HEK293 (cell line): ENCODE data around the gene SLC16A7.

Source experiments
- ATF2 ChIP-seq: fragments of 450-650 bp; formaldehyde crosslinking; IDR thresholded peaks from 2 replicates; pipeline ENCODE4 v1.5.1; 2016; ENCODE audit warnings: missing biosample characterization, missing genetic modification characterization, low read depth
- PBX3 ChIP-seq: sonication (generic); formaldehyde crosslinking; IDR thresholded peaks from 2 replicates; pipeline ENCODE4 v1.8.1; 2022; ENCODE audit warnings: mild to moderate bottlenecking, moderate library complexity, missing genetic modification reagents
- REST ChIP-seq: fragments of 450-650 bp; formaldehyde crosslinking; IDR thresholded peaks from 2 replicates; pipeline ENCODE4 v1.5.1; 2016; ENCODE audit warnings: missing biosample characterization, missing genetic modification characterization
- SALL2 ChIP-seq: fragments of 450-650 bp; formaldehyde crosslinking; IDR thresholded peaks from 2 replicates; pipeline ENCODE4 v1.5.0; 2017; ENCODE audit warnings: missing biosample characterization, mild to moderate bottlenecking, missing genetic modification characterization, borderline replicate concordance
- YY1 ChIP-seq: fragments of 450-650 bp; formaldehyde crosslinking; IDR thresholded peaks from 2 replicates; pipeline ENCODE4 v1.5.1; 2018; ENCODE audit warnings: missing biosample characterization, missing genetic modification characterization
- ZBTB17 ChIP-seq: fragments of 450-650 bp; formaldehyde crosslinking; IDR thresholded peaks from 2 replicates; pipeline ENCODE4 v1.5.1; 2016; ENCODE audit warnings: missing biosample characterization, missing genetic modification characterization
- ZFHX2 ChIP-seq: fragments of 450-650 bp; formaldehyde crosslinking; conservative IDR thresholded peaks from 2 replicates; pipeline ENCODE4 v1.5.1; 2016; ENCODE audit warnings: missing biosample characterization, missing genetic modification characterization
- ZNF16 ChIP-seq: fragments of 450-650 bp; formaldehyde crosslinking; IDR thresholded peaks from 2 replicates; pipeline ENCODE4 v1.5.1; 2016; ENCODE audit warnings: low read depth, missing biosample characterization, missing genetic modification characterization
- ZNF2 ChIP-seq: fragments of 450-650 bp; formaldehyde crosslinking; IDR thresholded peaks from 2 replicates; pipeline ENCODE4 v1.5.1; 2016; ENCODE audit warnings: missing biosample characterization, missing genetic modification characterization
- ZNF211 ChIP-seq: fragments of 450-650 bp; formaldehyde crosslinking; IDR thresholded peaks from 2 replicates; pipeline ENCODE4 v1.5.1; 2016; ENCODE audit warnings: low read depth, missing biosample characterization, missing genetic modification characterization
- TF ChIP-seq, protein P1 (sequence below): fragments of 450-650 bp; formaldehyde crosslinking; IDR thresholded peaks from 2 replicates; pipeline ENCODE4 v1.5.1; 2016; ENCODE audit warnings: missing biosample characterization, missing genetic modification characterization
- TF ChIP-seq, protein P2 (sequence below): fragments of 450-650 bp; formaldehyde crosslinking; IDR thresholded peaks from 2 replicates; pipeline ENCODE4 v1.5.1; 2017; ENCODE audit warnings: missing biosample characterization, missing genetic modification characterization
- TF ChIP-seq, protein P3 (sequence below): fragments of 450-650 bp; formaldehyde crosslinking; IDR thresholded peaks from 2 replicates; pipeline ENCODE4 v1.5.1; 2017; ENCODE audit warnings: missing biosample characterization, mild to moderate bottlenecking, missing genetic modification characterization, moderate library complexity

DNA sequence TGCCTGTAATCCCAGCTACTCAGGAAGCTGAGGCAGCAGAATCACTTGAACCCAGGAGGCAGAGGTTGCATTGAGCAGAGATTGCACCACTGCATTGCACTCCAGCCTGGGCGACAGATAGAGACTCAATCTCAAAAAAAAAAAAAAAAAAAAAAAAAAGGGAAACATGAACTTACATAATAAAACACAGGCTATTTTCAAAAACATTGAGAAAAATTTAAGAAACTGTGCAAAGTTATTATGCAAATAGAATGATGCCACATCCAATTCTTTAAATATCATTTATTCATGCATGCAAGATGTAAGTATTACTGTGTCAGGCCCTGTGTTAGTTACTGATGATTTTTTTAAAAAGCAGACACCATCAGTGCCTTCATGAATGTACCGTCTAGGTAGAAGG, 20.0 kb upstream of the SLC16A7 start:
- TF ChIP-seq ZFHX2 (tag by site-specific recombination), result no peak
- no peak for TF ChIP-seq ZNF211 (tag by site-specific recombination)
- no peak for TF ChIP-seq YY1 (tag by site-specific recombination)
- no peak for TF ChIP-seq SALL2 (tag by site-specific recombination)
- TF ChIP-seq, protein P1, sequence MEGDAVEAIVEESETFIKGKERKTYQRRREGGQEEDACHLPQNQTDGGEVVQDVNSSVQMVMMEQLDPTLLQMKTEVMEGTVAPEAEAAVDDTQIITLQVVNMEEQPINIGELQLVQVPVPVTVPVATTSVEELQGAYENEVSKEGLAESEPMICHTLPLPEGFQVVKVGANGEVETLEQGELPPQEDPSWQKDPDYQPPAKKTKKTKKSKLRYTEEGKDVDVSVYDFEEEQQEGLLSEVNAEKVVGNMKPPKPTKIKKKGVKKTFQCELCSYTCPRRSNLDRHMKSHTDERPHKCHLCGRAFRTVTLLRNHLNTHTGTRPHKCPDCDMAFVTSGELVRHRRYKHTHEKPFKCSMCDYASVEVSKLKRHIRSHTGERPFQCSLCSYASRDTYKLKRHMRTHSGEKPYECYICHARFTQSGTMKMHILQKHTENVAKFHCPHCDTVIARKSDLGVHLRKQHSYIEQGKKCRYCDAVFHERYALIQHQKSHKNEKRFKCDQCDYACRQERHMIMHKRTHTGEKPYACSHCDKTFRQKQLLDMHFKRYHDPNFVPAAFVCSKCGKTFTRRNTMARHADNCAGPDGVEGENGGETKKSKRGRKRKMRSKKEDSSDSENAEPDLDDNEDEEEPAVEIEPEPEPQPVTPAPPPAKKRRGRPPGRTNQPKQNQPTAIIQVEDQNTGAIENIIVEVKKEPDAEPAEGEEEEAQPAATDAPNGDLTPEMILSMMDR (tag by site-specific recombination), result no peak
- no peak for TF ChIP-seq ZNF2 (tag by site-specific recombination)
- TF ChIP-seq ZNF16, result no peak
- TF ChIP-seq ZBTB17 (tag by site-specific recombination), result no peak
- no peak for TF ChIP-seq ATF2
- no peak for TF ChIP-seq REST (tag by site-specific recombination)
- TF ChIP-seq, protein P2, sequence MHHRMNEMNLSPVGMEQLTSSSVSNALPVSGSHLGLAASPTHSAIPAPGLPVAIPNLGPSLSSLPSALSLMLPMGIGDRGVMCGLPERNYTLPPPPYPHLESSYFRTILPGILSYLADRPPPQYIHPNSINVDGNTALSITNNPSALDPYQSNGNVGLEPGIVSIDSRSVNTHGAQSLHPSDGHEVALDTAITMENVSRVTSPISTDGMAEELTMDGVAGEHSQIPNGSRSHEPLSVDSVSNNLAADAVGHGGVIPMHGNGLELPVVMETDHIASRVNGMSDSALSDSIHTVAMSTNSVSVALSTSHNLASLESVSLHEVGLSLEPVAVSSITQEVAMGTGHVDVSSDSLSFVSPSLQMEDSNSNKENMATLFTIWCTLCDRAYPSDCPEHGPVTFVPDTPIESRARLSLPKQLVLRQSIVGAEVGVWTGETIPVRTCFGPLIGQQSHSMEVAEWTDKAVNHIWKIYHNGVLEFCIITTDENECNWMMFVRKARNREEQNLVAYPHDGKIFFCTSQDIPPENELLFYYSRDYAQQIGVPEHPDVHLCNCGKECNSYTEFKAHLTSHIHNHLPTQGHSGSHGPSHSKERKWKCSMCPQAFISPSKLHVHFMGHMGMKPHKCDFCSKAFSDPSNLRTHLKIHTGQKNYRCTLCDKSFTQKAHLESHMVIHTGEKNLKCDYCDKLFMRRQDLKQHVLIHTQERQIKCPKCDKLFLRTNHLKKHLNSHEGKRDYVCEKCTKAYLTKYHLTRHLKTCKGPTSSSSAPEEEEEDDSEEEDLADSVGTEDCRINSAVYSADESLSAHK (tag by site-specific recombination), result no peak
- TF ChIP-seq, protein P3, sequence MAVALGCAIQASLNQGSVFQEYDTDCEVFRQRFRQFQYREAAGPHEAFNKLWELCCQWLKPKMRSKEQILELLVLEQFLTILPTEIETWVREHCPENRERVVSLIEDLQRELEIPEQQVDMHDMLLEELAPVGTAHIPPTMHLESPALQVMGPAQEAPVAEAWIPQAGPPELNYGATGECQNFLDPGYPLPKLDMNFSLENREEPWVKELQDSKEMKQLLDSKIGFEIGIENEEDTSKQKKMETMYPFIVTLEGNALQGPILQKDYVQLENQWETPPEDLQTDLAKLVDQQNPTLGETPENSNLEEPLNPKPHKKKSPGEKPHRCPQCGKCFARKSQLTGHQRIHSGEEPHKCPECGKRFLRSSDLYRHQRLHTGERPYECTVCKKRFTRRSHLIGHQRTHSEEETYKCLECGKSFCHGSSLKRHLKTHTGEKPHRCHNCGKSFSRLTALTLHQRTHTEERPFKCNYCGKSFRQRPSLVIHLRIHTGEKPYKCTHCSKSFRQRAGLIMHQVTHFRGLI (tag by site-specific recombination), result no peak
- TF ChIP-seq PBX3 (CRISPR knock-in tag), result no peak
